H54 (cell line): Measurements from ENCODE around the gene MBD3L2B.

ENCODE experiments used
- DNase-seq: peaks from one replicate; pipeline ENCODE4 v3.0.0; 2011; ENCODE audit warnings: low spot score, mixed read lengths; ENCODE audit not compliant: insufficient read length
- FAIRE-seq: peaks from 3 replicates; lab custom pipeline; 2011; peaks lifted over from hg19 to GRCh38; lab: Jason Lieb, UNC
- POLR2A ChIP-seq: IDR thresholded peaks from 2 replicates; pipeline ENCODE4 v1.6.1; 2011; ENCODE audit warnings: low read depth, mild to moderate bottlenecking, low read length

The MBD3L2B gene

GRCh38 chr19:6987850-6988249, 33.4 kb downstream of the MBD3L2B start:
- FAIRE-seq = no peak
- TF ChIP-seq POLR2A = no peak
- no peak for DNase-seq

DNA sequence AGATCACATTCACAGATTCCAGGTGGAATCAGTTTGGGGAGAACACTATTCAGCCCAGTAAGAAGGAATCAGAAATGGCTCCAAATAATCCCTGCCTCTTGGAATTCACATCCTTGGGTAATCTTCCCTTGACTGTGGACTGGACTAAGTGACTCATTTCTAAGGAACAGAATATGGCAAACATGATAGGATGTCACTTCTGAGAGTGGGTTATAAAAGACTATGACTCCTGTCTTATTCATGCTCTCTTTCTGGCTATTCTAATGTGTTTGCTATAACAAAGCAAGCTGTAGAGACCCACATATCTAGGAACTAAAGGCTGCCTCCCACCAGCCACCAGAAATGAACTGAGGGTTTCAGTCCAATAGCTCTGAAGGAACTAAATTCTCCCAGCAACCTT, 37.8 kb downstream of the MBD3L2B start:
- FAIRE-seq = no peak
- DNase-seq = no peak
- TF ChIP-seq POLR2A = no peak

DNA sequence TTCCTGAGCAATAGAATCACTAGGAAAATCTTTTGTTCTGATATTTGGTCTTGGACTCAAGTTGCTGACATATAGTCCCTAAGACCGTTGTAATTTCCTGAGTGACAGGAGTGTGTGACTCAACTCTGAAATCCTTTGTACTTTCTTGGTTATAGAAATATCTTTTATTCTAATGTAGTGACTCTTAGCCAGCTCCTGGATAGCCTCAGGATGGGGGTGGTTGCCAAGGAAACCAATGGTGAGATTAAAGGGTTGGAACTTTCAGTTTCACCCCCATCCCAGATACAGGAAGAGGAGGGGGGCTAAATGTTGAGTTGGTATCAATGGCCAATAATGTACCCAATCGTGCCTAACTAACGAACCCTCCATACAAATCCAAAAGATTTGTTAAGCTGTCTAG, 41.8 kb downstream of the MBD3L2B start:
- FAIRE-seq (no peak), DNase-seq (no peak)
- no peak for TF ChIP-seq POLR2A

GRCh38 chr19:6976197-6976596, 45.0 kb downstream of the MBD3L2B start:
- DNase-seq (no peak), FAIRE-seq (no peak)
- no peak for TF ChIP-seq POLR2A

GRCh38 chr19:6971366-6971765, 49.9 kb downstream of the MBD3L2B start:
- no peak for TF ChIP-seq POLR2A
- peak; percentile 63 for DNase-seq
- peak; percentile 89 for FAIRE-seq

DNA sequence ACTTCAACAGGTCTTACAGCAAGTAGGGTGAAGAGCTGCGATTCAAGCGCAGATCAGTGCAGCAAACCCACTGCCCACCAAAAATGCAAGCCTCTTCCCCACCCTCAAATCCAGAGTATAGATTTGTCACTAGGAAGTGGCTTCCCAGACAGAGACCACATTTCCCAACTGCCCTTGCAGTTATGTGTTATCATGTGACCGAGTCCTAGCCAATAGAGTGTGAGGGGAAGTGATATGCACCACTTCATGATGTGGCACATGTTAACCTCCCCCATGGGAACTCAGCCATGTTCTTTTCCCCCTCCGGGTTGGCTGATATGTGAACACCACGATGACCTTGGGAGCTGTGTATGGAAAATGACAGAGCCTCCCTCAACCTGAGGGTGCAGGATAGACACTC, 50.8 kb downstream of the MBD3L2B start:
- FAIRE-seq (no peak), DNase-seq (no peak)
- TF ChIP-seq POLR2A = no peak

- DNase-seq (no peak), FAIRE-seq (no peak)
- no peak for TF ChIP-seq POLR2A
These were observed 51.2 kb downstream of the MBD3L2B start for GRCh38 chr19:6970021-6970420.

DNA sequence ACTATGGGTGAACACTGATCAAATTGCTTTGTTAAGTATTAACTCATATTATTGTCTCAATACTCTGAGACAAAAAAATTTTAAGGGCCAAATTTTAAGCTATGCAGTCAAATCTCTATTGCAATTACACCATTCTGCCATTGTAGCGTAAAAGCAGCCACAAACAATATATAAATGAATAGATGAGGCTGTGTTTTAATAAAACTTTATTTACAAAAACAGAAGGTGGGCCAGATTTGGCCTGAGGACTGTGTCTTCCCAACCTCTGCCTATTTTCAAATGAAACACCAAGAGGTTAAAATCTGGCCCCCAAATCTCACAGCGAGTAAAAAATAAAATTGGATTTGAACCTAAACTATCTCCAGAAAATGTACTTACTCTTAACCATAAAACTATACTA, 51.7 kb downstream of the MBD3L2B start:
- no peak for TF ChIP-seq POLR2A
- FAIRE-seq (no peak), DNase-seq (no peak)
